Progenitor cell of endocrine pancreas (in vitro differentiated cells): Measurements from ENCODE around the gene AXDND1. TPM values are rescaled to one million over a fixed set of nuclear protein-coding genes. Genes with fewer than 3 reads are reported as not detected.
"Not testable (repeated sequence)": the region's sequence is repeated elsewhere in the genome, so short reads cannot be mapped to it uniquely, and the experiment has no call there.

Experiments
- DNase-seq: peaks from one replicate; pipeline ENCODE4 v3.0.0; 2021; ENCODE audit warnings: low spot score; ENCODE audit not compliant: unreplicated experiment
- H3K27ac Mint-ChIP-seq: 2 replicates; pipeline ENCODE4 v1.8.0; 2021; ENCODE audit warnings: mild to moderate bottlenecking, moderate library complexity, mixed read lengths
- H3K27me3 Mint-ChIP-seq: 2 replicates; pipeline ENCODE4 v1.8.0; 2021; ENCODE audit warnings: mixed read lengths
- H3K36me3 Mint-ChIP-seq: 2 replicates; pipeline ENCODE4 v1.8.0; 2022; ENCODE audit warnings: mixed read lengths; ENCODE audit not compliant: insufficient read depth
- H3K4me1 Mint-ChIP-seq: 2 replicates; pipeline ENCODE4 v1.8.0; 2021; ENCODE audit warnings: low read depth, mixed read lengths
- H3K4me3 Mint-ChIP-seq: 2 replicates; pipeline ENCODE4 v1.8.0; 2021; ENCODE audit warnings: low read depth, mild to moderate bottlenecking, moderate library complexity, mixed read lengths
- H3K9me3 Mint-ChIP-seq: 2 replicates; pipeline ENCODE4 v1.8.0; 2021; ENCODE audit warnings: low read depth, mixed read lengths
- CTCF ChIP-seq: fragments of 200-600 bp; sonication (generic); IDR thresholded peaks from one replicate; pipeline ENCODE4 v1.5.0; 2021; ENCODE audit warnings: antibody characterized with exemption, mild to moderate bottlenecking; ENCODE audit not compliant: unreplicated experiment
- total RNA-seq: library from RNA; stranded (reverse); gene quantifications from 2 replicates; pipeline ENCODE4 v1.2.1, GENCODE V29; 2021

AXDND1 gene
- total RNA-seq, 1 donor from 2014 or later, result 2.5 TPM

DNA sequence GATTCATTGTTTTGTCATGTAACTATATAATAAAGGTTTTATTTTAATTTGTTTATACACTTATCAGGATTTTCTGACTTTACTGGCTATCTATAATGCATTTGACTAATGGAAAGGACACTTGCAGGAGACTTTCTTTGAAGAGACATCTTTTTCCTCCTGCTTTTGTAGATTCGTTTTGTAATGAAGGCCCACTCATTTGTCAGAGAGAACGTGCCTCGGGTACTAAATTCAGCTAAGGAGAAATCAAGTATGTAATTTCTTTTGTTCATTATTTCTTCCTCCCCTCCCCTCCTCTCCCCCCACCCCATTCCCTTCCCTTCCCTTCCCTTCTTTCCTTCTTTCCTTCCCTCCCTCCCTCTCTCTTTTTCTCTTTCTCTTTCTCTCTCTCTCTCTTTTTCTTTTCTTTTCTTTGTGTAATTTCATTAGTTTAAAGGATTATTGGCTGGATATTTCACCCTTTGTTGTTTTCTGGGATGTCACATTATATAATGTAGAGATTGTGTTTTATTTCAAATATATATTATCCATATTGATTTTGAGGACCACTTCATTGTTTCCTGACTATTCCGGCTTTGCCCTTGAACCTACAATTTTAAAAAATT lies 23.7 kb upstream of the AXDND1 start:
- Mint-ChIP-seq H3K27ac (no peak overlapping the region), H3K4me3 (no peak overlapping the region)

GRCh38 chr1:179342740-179343404 lies 22.9 kb upstream of the AXDND1 start:
- Mint-ChIP-seq H3K27me3 (no peaks in the 10 kb centered on the region), H3K9me3 (no peaks in the 10 kb centered on the region), H3K36me3 (peaks cover 29% of the 10 kb centered on the region), H3K27ac (no peak overlapping the region), H3K4me3 (no peak overlapping the region), H3K4me1 (no peaks in the 10 kb centered on the region)
- no peak for DNase-seq
- no peak for TF ChIP-seq CTCF

More for the DNA sequence above, 23.7 kb upstream of the AXDND1 start:
- H3K9me3 Mint-ChIP-seq, result no peaks in the 10 kb centered on the region
- H3K4me1 Mint-ChIP-seq, result no peaks in the 10 kb centered on the region
- peaks cover 31% of the 10 kb centered on the region for H3K36me3 Mint-ChIP-seq
- no peak for TF ChIP-seq CTCF
- no peak for DNase-seq
- H3K27me3 Mint-ChIP-seq, result no peaks in the 10 kb centered on the region

- DNase-seq, result no peak
- Mint-ChIP-seq H3K4me1 (peaks cover 1% of the 10 kb centered on the region), H3K36me3 (peaks cover 26% of the 10 kb centered on the region), H3K9me3 (no peaks in the 10 kb centered on the region), H3K27me3 (no peaks in the 10 kb centered on the region), H3K27ac (no peak overlapping the region), H3K4me3 (no peak overlapping the region)
- no peak for TF ChIP-seq CTCF
Measured at GRCh38 chr1:179351281-179351680, 14.5 kb upstream of the AXDND1 start.

DNA sequence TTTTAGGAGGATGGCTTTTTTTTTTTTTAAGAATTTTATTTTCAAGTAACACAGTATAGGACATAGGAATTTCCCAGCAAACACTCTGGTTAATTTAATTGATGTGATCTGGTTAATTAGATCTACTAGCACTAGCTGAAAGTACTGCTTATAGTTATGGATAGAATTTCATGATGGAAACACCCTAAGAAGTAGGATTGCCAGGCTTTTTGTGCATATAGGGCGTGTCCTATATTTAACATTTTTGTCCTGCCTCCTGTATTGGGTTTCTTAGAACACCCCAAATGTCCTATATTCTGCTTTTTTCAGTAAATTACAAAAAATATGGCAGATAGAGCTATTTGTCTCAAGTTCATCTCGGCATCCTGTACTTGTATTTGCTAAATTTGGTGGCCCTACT lies 13.5 kb upstream of the AXDND1 start:
- no peaks in the 10 kb centered on the region for H3K9me3 Mint-ChIP-seq
- peaks cover 1% of the 10 kb centered on the region for H3K4me1 Mint-ChIP-seq
- no peak for TF ChIP-seq CTCF

GRCh38 chr1:179353546-179353945 lies 12.2 kb upstream of the AXDND1 start:
- DNase-seq, result no peak
- H3K27me3 Mint-ChIP-seq, result no peaks in the 10 kb centered on the region
- H3K4me3 Mint-ChIP-seq, result no peak overlapping the region
- H3K4me1 Mint-ChIP-seq, result peaks cover 1% of the 10 kb centered on the region
- peaks cover 23% of the 10 kb centered on the region for H3K36me3 Mint-ChIP-seq
- TF ChIP-seq CTCF, result no peak
- H3K27ac Mint-ChIP-seq, result peak overlapping the region; percentile 63
- no peaks in the 10 kb centered on the region for H3K9me3 Mint-ChIP-seq

More for the DNA sequence above, 13.5 kb upstream of the AXDND1 start:
- no peak for DNase-seq
- no peak overlapping the region for H3K27ac Mint-ChIP-seq
- peaks cover 25% of the 10 kb centered on the region for H3K36me3 Mint-ChIP-seq
- no peaks in the 10 kb centered on the region for H3K27me3 Mint-ChIP-seq
- no peak overlapping the region for H3K4me3 Mint-ChIP-seq

- not testable (repeated sequence) for H3K27me3 Mint-ChIP-seq, H3K4me1 Mint-ChIP-seq, H3K27ac Mint-ChIP-seq, DNase-seq, H3K9me3 Mint-ChIP-seq, H3K4me3 Mint-ChIP-seq, H3K36me3 Mint-ChIP-seq
Measured at GRCh38 chr1:179361631-179362030, 4.1 kb upstream of the AXDND1 start.
